GM06990 (cell line): ENCODE data around the gene FAH.

ENCODE experiments used
- DNase-seq: peaks from one replicate; pipeline ENCODE4 v3.0.0-alpha.2; 2011; ENCODE audit not compliant: insufficient read length; ENCODE audit errors: extremely low read depth
- H3K27me3 ChIP-seq: replicated peaks from 2 replicates; pipeline ENCODE4 v1.6.0; 2011; ENCODE audit warnings: low read length; ENCODE audit not compliant: control insufficient read depth, insufficient read depth
- H3K36me3 ChIP-seq: 2 replicates; pipeline ENCODE4 v1.5.1; 2011; ENCODE audit warnings: low read length; ENCODE audit not compliant: control insufficient read depth, insufficient read depth
- H3K4me3 ChIP-seq: replicated peaks from 2 replicates; pipeline ENCODE4 v1.5.1; 2011; ENCODE audit warnings: low read depth, mild to moderate bottlenecking, control low read depth, low read length
- CTCF ChIP-seq: IDR thresholded peaks from 2 replicates; pipeline ENCODE4 v1.5.1; 2011; ENCODE audit warnings: low read length, control low read depth, mild to moderate bottlenecking, inconsistent platforms; ENCODE audit not compliant: insufficient read depth, poor library complexity, severe bottlenecking

Gene FAH

GRCh38 chr15:80207887-80208286 lies 55.1 kb downstream of the FAH start:
- H3K4me3 ChIP-seq, result no peak overlapping the region
- TF ChIP-seq CTCF, result no peak
- H3K27me3 ChIP-seq, result no peaks in the 10 kb centered on the region; the same call in 1 of the 2 replicates
- H3K36me3 ChIP-seq, result no peaks in the 10 kb centered on the region
- no peak for DNase-seq

GRCh38 chr15:80208758-80209734 lies 56.2 kb downstream of the FAH start:
- TF ChIP-seq CTCF, result no peak
- no peak overlapping the region for H3K4me3 ChIP-seq
- no peaks in the 10 kb centered on the region for H3K27me3 ChIP-seq
- H3K36me3 ChIP-seq, result no peaks in the 10 kb centered on the region
- DNase-seq, result no peak

GRCh38 chr15:80210611-80211573 lies 58.1 kb downstream of the FAH start:
- no peaks in the 10 kb centered on the region for H3K27me3 ChIP-seq
- peak; percentile 14 for DNase-seq
- no peak for TF ChIP-seq CTCF
- H3K36me3 ChIP-seq, result no peaks in the 10 kb centered on the region
- H3K4me3 ChIP-seq, result no peak overlapping the region

GRCh38 chr15:80211976-80212375 lies 59.2 kb downstream of the FAH start:
- no peak for TF ChIP-seq CTCF
- no peak for DNase-seq
- Histone ChIP-seq H3K36me3 (no peaks in the 10 kb centered on the region), H3K4me3 (no peak overlapping the region), H3K27me3 (no peaks in the 10 kb centered on the region)

GRCh38 chr15:80214910-80215309 lies 62.1 kb downstream of the FAH start:
- DNase-seq, result no peak
- TF ChIP-seq CTCF, result no peak
- no peaks in the 10 kb centered on the region for H3K36me3 ChIP-seq
- no peak overlapping the region for H3K4me3 ChIP-seq
- no peaks in the 10 kb centered on the region for H3K27me3 ChIP-seq
